HG03175 (cell line): ENCODE results near the gene PRKCA.
A peak's percentile ranks its signal among the peaks of the same experiment; 100 is the strongest.

ENCODE experiments used
- ATAC-seq: cut with Tn5 transposase; IDR thresholded peaks from one replicate; pipeline ENCODE4 v1.9.1; 2021; ENCODE audit warnings: mild to moderate bottlenecking, moderate library complexity; ENCODE audit not compliant: unreplicated experiment

PRKCA gene

GRCh38 chr17:66537502-66537901 is 235.1 kb downstream of the PRKCA start:
- no peak for ATAC-seq

GRCh38 chr17:66538776-66539175 is 236.4 kb downstream of the PRKCA start:
- ATAC-seq: no peak

GRCh38 chr17:66540131-66540781 is 237.8 kb downstream of the PRKCA start:
- ATAC-seq: no peak

GRCh38 chr17:66541461-66542128 is 239.2 kb downstream of the PRKCA start:
- ATAC-seq: peak; percentile 84

GRCh38 chr17:66542129-66542966 is 239.9 kb downstream of the PRKCA start:
- ATAC-seq: peak; percentile 97

GRCh38 chr17:66542967-66543520 is 240.6 kb downstream of the PRKCA start:
- no peak for ATAC-seq

GRCh38 chr17:66543526-66543925 is 241.1 kb downstream of the PRKCA start:
- no peak for ATAC-seq

GRCh38 chr17:66545918-66546317 is 243.5 kb downstream of the PRKCA start:
- no peak for ATAC-seq

- no peak for ATAC-seq
Measured at GRCh38 chr17:66547151-66547865, 244.9 kb downstream of the PRKCA start.

- no peak for ATAC-seq
Measured at GRCh38 chr17:66548158-66548557, 245.7 kb downstream of the PRKCA start.

- ATAC-seq: no peak
Measured at GRCh38 chr17:66548659-66549310, 246.4 kb downstream of the PRKCA start.

- ATAC-seq: no peak
Measured at GRCh38 chr17:66549311-66549704, 246.9 kb downstream of the PRKCA start.

- no peak for ATAC-seq
Measured at GRCh38 chr17:66549731-66550207, 247.4 kb downstream of the PRKCA start.

GRCh38 chr17:66551839-66552238 is 249.4 kb downstream of the PRKCA start:
- ATAC-seq: no peak

- no peak for ATAC-seq
Measured at GRCh38 chr17:66552371-66552770, 250.0 kb downstream of the PRKCA start.

GRCh38 chr17:66555605-66556004 is 253.2 kb downstream of the PRKCA start:
- no peak for ATAC-seq

- no peak for ATAC-seq
Measured at GRCh38 chr17:66557200-66557599, 254.8 kb downstream of the PRKCA start.

- no peak for ATAC-seq
Measured at GRCh38 chr17:66557886-66558285, 255.5 kb downstream of the PRKCA start.

- no peak for ATAC-seq
Measured at GRCh38 chr17:66560691-66561090, 258.3 kb downstream of the PRKCA start.

GRCh38 chr17:66562119-66562518 is 259.7 kb downstream of the PRKCA start:
- ATAC-seq: no peak
